Measurements from ENCODE around the gene ZSCAN25. TPM values are rescaled to one million over a fixed set of nuclear protein-coding genes. Genes with fewer than 3 reads are reported as not detected.
"Not testable (repeated sequence)": the region's sequence is repeated elsewhere in the genome, so short reads cannot be mapped to it uniquely, and the experiment has no call there.

ZSCAN25 gene
- total and polyA plus RNA-seq, 2 of the 13 experiments (the other 11 are each of a cell fraction or from before 2014, with no cell fraction given) = 12.1 to 16.8 TPM

DNA sequence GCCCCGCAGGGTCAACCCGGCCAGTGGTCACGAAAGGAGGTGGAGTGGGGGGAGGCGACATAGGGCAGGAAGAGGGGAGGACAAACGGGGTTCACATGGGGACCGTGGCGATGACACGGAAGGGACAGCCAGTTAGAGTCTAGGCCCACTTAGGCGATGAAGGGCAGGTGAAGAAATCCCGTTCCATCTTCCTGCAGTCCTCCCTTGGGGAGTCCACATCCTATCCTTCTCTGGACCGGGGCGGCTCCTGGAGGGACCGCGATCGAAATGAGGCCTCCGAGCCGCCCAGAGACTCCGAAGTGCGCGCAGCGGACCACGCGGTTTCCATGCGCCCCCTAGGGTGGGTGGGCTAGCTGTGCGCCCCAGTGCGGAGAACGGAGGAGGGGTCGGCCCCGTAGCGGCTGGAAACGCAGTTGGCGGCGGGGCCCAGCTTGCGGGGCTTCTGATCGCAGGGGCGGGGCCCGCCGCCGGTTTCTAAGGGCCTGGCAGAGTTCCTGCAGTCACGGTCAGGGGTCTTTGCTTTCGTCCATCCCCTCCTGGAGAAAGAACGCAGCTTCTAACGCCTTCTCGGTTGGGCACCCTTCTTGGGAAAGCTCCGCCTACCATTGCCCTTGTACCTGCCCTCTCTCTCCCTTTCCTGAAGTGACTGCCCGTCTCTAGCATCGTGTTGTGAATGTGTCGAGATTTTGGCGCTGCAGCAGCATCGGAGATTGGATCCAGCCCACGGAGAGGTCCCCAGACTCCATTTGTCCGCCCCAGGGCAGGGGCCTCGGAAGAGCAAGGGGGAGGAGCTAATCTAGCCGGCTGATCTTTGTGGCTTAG is 36.6 kb upstream of the ZSCAN25 start (continued):
- TF ChIP-seq, protein P1, sequence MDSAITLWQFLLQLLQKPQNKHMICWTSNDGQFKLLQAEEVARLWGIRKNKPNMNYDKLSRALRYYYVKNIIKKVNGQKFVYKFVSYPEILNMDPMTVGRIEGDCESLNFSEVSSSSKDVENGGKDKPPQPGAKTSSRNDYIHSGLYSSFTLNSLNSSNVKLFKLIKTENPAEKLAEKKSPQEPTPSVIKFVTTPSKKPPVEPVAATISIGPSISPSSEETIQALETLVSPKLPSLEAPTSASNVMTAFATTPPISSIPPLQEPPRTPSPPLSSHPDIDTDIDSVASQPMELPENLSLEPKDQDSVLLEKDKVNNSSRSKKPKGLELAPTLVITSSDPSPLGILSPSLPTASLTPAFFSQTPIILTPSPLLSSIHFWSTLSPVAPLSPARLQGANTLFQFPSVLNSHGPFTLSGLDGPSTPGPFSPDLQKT (CRISPR knock-in tag; IDR thresholded peaks at IDR 0.05; ENCODE audit: borderline replicate concordance) = no peak

DNA sequence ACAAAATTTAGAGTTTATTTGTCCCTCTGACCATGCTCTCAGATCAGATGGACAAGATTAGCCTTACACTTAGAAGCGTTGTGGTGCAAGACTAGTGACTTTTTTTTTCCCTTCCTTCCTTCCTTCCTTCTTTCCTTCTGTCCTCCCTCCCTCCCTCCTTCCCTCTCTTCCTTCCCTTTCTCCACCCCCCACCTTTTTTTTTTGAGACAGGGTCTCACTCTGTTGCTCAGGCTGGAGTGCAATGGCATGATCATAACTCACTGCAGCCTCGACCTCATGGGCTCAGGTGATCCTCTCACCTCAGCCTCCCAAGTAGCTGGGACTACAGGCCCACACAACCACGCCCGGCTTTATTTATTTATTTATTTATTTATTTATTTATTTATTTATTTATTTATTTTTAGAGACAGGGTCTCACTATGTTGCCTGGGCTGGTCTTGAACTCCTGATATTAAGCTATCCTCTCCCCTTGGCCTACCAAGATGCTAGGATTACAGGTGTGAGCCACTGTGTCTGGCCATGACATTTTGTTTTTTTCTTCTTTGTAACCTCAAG is 35.9 kb upstream of the ZSCAN25 start:
- not testable (repeated sequence) for FAIRE-seq

DNA sequence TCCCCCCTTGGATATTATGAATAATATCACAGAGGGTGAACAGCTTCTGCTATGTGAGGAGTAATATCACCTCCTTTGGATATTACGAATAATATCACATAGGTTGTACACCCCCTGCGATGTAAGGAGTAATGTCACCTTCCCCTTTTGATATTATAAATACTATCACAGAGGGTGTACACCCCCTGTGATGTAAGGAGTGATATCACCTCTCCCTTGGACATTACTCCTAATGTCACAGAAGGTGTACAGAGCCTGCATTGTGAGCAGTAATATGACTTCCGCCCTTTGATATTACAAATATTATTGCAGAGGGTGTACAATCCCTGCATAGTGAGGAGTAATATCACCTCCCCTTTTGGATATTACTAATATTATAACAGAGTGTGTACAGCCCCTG is 27.9 kb upstream of the ZSCAN25 start:
- 51% methylated on average over 3 of the region's 3 CpGs for WGBS (ENCODE audit: low lambda C conversion rate)
- ChIA-PET POLR2A (no interaction called here), CTCF (ENCODE audit: low intra/inter-chr PET ratio, low total read pairs) (no interaction called here)
- no TSS peak for BruUV-seq (replicated peaks)
- intact Hi-C loops (cut with micrococcal nuclease; ENCODE audit: unreplicated experiment) = no loop called here
- H2AFZ ChIP-seq (ENCODE audit: low read length) = no peak overlapping the region
- H4K20me1 ChIP-seq (ENCODE audit: insufficient read depth, low read length) = no peaks in the 10 kb centered on the region
- no peaks in the 10 kb centered on the region for H3K4me1 ChIP-seq (ENCODE audit: insufficient read depth, low read length)
- FAIRE-seq (no peak), ATAC-seq (no peak), DNase-seq (ENCODE audit: low spot score) (no peak)
- no peak overlapping the region for H3K9ac ChIP-seq (ENCODE audit: insufficient read depth, low read depth, low read length)
- H3K36me3 ChIP-seq (replicated peaks in 1 of 2; ENCODE audit: control insufficient read depth in 1 of 2, insufficient read depth in 2 of 2, low read length in 2 of 2) = no peaks in the 10 kb centered on the region
- H3K27ac ChIP-seq (ENCODE audit: extremely low read length, insufficient read depth, low read length) = no peak overlapping the region
- H3K27me3 ChIP-seq (ENCODE audit: control insufficient read depth in 1 of 2, insufficient read depth in 2 of 2, low read length in 2 of 2) = no peaks in the 10 kb centered on the region
- no peaks in the 10 kb centered on the region for H3K79me2 ChIP-seq (ENCODE audit: insufficient read depth, low read length)
- no peak overlapping the region for H3K4me3 ChIP-seq (replicated peaks in 1 of 3; ENCODE audit: insufficient read depth in 1 of 3, low read depth in 2 of 3, low read length in 3 of 3)
- no peak overlapping the region for H3K4me2 ChIP-seq (ENCODE audit: low read depth, low read length)
- H3K9me3 ChIP-seq (ENCODE audit: low read length) = no peaks in the 10 kb centered on the region
- in situ Hi-C loops (cut with HindIII; ENCODE audit: extremely low pct_ligation_motif_present, low pct_unique_long_range_greater_than_20kb) = no loop called here
- no peak for TF ChIP-seq ZNF33A (CRISPR knock-in tag; IDR thresholded peaks at IDR 0.05; ENCODE audit: borderline replicate concordance)
- TF ChIP-seq, protein P2, sequence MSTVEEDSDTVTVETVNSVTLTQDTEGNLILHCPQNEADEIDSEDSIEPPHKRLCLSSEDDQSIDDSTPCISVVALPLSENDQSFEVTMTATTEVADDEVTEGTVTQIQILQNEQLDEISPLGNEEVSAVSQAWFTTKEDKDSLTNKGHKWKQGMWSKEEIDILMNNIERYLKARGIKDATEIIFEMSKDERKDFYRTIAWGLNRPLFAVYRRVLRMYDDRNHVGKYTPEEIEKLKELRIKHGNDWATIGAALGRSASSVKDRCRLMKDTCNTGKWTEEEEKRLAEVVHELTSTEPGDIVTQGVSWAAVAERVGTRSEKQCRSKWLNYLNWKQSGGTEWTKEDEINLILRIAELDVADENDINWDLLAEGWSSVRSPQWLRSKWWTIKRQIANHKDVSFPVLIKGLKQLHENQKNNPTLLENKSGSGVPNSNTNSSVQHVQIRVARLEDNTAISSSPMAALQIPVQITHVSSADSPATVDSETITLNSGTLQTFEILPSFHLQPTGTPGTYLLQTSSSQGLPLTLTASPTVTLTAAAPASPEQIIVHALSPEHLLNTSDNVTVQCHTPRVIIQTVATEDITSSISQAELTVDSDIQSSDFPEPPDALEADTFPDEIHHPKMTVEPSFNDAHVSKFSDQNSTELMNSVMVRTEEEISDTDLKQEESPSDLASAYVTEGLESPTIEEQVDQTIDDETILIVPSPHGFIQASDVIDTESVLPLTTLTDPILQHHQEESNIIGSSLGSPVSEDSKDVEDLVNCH (CRISPR knock-in tag; IDR thresholded peaks at IDR 0.05) = no peak
- no peak for TF ChIP-seq SIN3A (IDR thresholded peaks at IDR 0.05; ENCODE audit: borderline replicate concordance, low read depth, low read length)
- no peak for TF ChIP-seq ZNF547 (CRISPR knock-in tag; IDR thresholded peaks at IDR 0.05)
- TF ChIP-seq ZFAT (CRISPR knock-in tag; conservative IDR thresholded peaks at IDR 0.05) = no peak
- TF ChIP-seq SPEN (CRISPR knock-in tag; IDR thresholded peaks at IDR 0.05; ENCODE audit: low read depth) = no peak
- no peak for TF ChIP-seq ZNF557 (CRISPR knock-in tag; IDR thresholded peaks at IDR 0.05)
- no peak for TF ChIP-seq SIN3B (IDR thresholded peaks at IDR 0.05; ENCODE audit: low read length)
- TF ChIP-seq, protein P3, sequence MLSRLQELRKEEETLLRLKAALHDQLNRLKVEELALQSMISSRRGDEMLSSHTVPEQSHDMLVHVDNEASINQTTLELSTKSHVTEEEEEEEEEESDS (CRISPR knock-in tag; IDR thresholded peaks at IDR 0.05; ENCODE audit: borderline replicate concordance) = no peak
- no peak for TF ChIP-seq PRMT3 (CRISPR knock-in tag; IDR thresholded peaks at IDR 0.05; ENCODE audit: borderline replicate concordance, low read depth)

More for the DNA sequence above, 35.9 kb upstream of the ZSCAN25 start:
- Histone ChIP-seq H3K4me3 (replicated peaks in 1 of 3; ENCODE audit: insufficient read depth in 1 of 3, low read depth in 2 of 3, low read length in 3 of 3) (peak overlapping the region; percentile 48 to 64 (median 52); a peak in 5 of 6 replicates), H3K9ac (ENCODE audit: insufficient read depth, low read depth, low read length) (peak overlapping the region; percentile 53), H3K4me2 (ENCODE audit: low read depth, low read length) (peak overlapping the region; percentile 80)
- intact Hi-C loops (cut with micrococcal nuclease; ENCODE audit: unreplicated experiment); CTCF ChIA-PET (ENCODE audit: low intra/inter-chr PET ratio, low total read pairs); ATAC-seq; in situ Hi-C loops (cut with HindIII; ENCODE audit: extremely low pct_ligation_motif_present, low pct_unique_long_range_greater_than_20kb); H3K79me2 ChIP-seq (ENCODE audit: insufficient read depth, low read length); H3K27me3 ChIP-seq (ENCODE audit: control insufficient read depth in 1 of 2, insufficient read depth in 2 of 2, low read length in 2 of 2); H3K4me1 ChIP-seq (ENCODE audit: insufficient read depth, low read length); H3K36me3 ChIP-seq (replicated peaks in 1 of 2; ENCODE audit: control insufficient read depth in 1 of 2, insufficient read depth in 2 of 2, low read length in 2 of 2); BruUV-seq (replicated peaks); H4K20me1 ChIP-seq (ENCODE audit: insufficient read depth, low read length); H3K9me3 ChIP-seq (ENCODE audit: low read length); H2AFZ ChIP-seq (ENCODE audit: low read length); H3K27ac ChIP-seq (ENCODE audit: extremely low read length, insufficient read depth, low read length); DNase-seq (ENCODE audit: low spot score): not testable (repeated sequence)
- WGBS (ENCODE audit: low lambda C conversion rate) = 55% methylated on average over 4 of the region's 4 CpGs
- POLR2A ChIA-PET = interaction anchor here (1.0 to 1.4 kb wide), 2 partner anchors 23 to 149 kb away, joined by 3 to 17 read pairs; partner anchors contain the start of gene ZNF655

Measured in HepG2 (cell line).